GM19025 (cell line): Measurements from ENCODE around the gene DNPH1.

ENCODE experiments used
- ATAC-seq: cut with Tn5 transposase; IDR thresholded peaks from one replicate; pipeline ENCODE4 v1.9.1; 2021; ENCODE audit warnings: mild to moderate bottlenecking, low read depth, moderate library complexity; ENCODE audit not compliant: unreplicated experiment

DNPH1 gene

GRCh38 chr6:43185391-43185985 lies 43.8 kb downstream of the DNPH1 start:
- no peak for ATAC-seq

- ATAC-seq, result no peak
Observed at GRCh38 chr6:43184268-43184985, 44.9 kb downstream of the DNPH1 start.

- ATAC-seq, result no peak
Observed at GRCh38 chr6:43183441-43183840, 45.8 kb downstream of the DNPH1 start.

- ATAC-seq, result peak; percentile 96
Observed at GRCh38 chr6:43181942-43182860, 47.1 kb downstream of the DNPH1 start, which contains the start of gene CUL9. CUL9 (plus strand) TSS chr6:43182196; CDS start chr6:43184311, 2,115 bp downstream.

GRCh38 chr6:43181621-43181941 lies 47.7 kb downstream of the DNPH1 start:
- ATAC-seq, result no peak

- no peak for ATAC-seq
Observed at GRCh38 chr6:43180985-43181384, 48.3 kb downstream of the DNPH1 start.

- ATAC-seq, result no peak
Observed at GRCh38 chr6:43180058-43180457, 49.2 kb downstream of the DNPH1 start.

GRCh38 chr6:43178951-43179830 lies 50.1 kb downstream of the DNPH1 start:
- ATAC-seq, result no peak

- ATAC-seq, result no peak
Observed at GRCh38 chr6:43178150-43178549, 51.1 kb downstream of the DNPH1 start.

GRCh38 chr6:43176423-43176786 lies 52.9 kb downstream of the DNPH1 start:
- ATAC-seq, result no peak

- ATAC-seq, result no peak
Observed at GRCh38 chr6:43175676-43176422, 53.4 kb downstream of the DNPH1 start.
